GM19238 (cell line): ENCODE measurements around the gene LGALS3BP.
"Not testable (repeated sequence)": the region's sequence is repeated elsewhere in the genome, so short reads cannot be mapped to it uniquely, and the experiment has no call there.

Experiments
- DNase-seq: peaks from one replicate; pipeline ENCODE4 v3.0.0; 2011; ENCODE audit warnings: low spot score; ENCODE audit not compliant: insufficient read length

LGALS3BP gene

GRCh38 chr17:78979780-78980623 is at the start of gene LGALS3BP:
Gene LGALS3BP (minus strand): TSS chr17:78979923. CDS start chr17:78977191, 2,732 bp downstream.
- DNase-seq: no peak

GRCh38 chr17:79028496-79029326 is 49.0 kb upstream of the LGALS3BP start:
- no peak for DNase-seq

GRCh38 chr17:79027925-79028491 is 48.3 kb upstream of the LGALS3BP start:
- DNase-seq: no peak

GRCh38 chr17:79027274-79027924 is 47.7 kb upstream of the LGALS3BP start:
- DNase-seq: no peak

- no peak for DNase-seq
Measured at GRCh38 chr17:79026376-79027273, 46.9 kb upstream of the LGALS3BP start.

GRCh38 chr17:79024901-79025737 is 45.4 kb upstream of the LGALS3BP start:
- no peak for DNase-seq

GRCh38 chr17:79023886-79024771 is 44.4 kb upstream of the LGALS3BP start, which contains the start of gene C1QTNF1:
Gene C1QTNF1 (plus strand): TSS chr17:79024169. CDS start chr17:79043969, 19,800 bp downstream.
- DNase-seq: peak; percentile 50

- no peak for DNase-seq
Measured at GRCh38 chr17:79023180-79023705, 43.5 kb upstream of the LGALS3BP start.

GRCh38 chr17:79022507-79022991 is 42.8 kb upstream of the LGALS3BP start:
- DNase-seq: no peak

GRCh38 chr17:79021929-79022328 is 42.2 kb upstream of the LGALS3BP start:
- not testable (repeated sequence) for DNase-seq

- DNase-seq: no peak
Measured at GRCh38 chr17:79020631-79021301, 41.0 kb upstream of the LGALS3BP start.

GRCh38 chr17:79019632-79020584 is 40.2 kb upstream of the LGALS3BP start:
- DNase-seq: no peak

- DNase-seq: no peak
Measured at GRCh38 chr17:79019261-79019631, 39.5 kb upstream of the LGALS3BP start.

GRCh38 chr17:79018370-79018695 is 38.6 kb upstream of the LGALS3BP start:
- no peak for DNase-seq

- no peak for DNase-seq
Measured at GRCh38 chr17:79017546-79018369, 38.0 kb upstream of the LGALS3BP start.
